Progenitor cell of endocrine pancreas (in vitro differentiated cells): Measurements from ENCODE around the gene PEX11A. TPM values are rescaled to one million over a fixed set of nuclear protein-coding genes. Genes with fewer than 3 reads are reported as not detected.

Experiments
- DNase-seq: peaks from one replicate; pipeline ENCODE4 v3.0.0; 2021; ENCODE audit warnings: low spot score; ENCODE audit not compliant: unreplicated experiment
- H3K27ac Mint-ChIP-seq: 2 replicates; pipeline ENCODE4 v1.8.0; 2021; ENCODE audit warnings: mild to moderate bottlenecking, moderate library complexity, mixed read lengths
- H3K27me3 Mint-ChIP-seq: 2 replicates; pipeline ENCODE4 v1.8.0; 2021; ENCODE audit warnings: mixed read lengths
- H3K36me3 Mint-ChIP-seq: 2 replicates; pipeline ENCODE4 v1.8.0; 2022; ENCODE audit warnings: mixed read lengths; ENCODE audit not compliant: insufficient read depth
- H3K4me1 Mint-ChIP-seq: 2 replicates; pipeline ENCODE4 v1.8.0; 2021; ENCODE audit warnings: low read depth, mixed read lengths
- H3K4me3 Mint-ChIP-seq: 2 replicates; pipeline ENCODE4 v1.8.0; 2021; ENCODE audit warnings: low read depth, mild to moderate bottlenecking, moderate library complexity, mixed read lengths
- H3K9me3 Mint-ChIP-seq: 2 replicates; pipeline ENCODE4 v1.8.0; 2021; ENCODE audit warnings: low read depth, mixed read lengths
- CTCF ChIP-seq: fragments of 200-600 bp; sonication (generic); IDR thresholded peaks from one replicate; pipeline ENCODE4 v1.5.0; 2021; ENCODE audit warnings: antibody characterized with exemption, mild to moderate bottlenecking; ENCODE audit not compliant: unreplicated experiment
- total RNA-seq: library from RNA; stranded (reverse); gene quantifications from 2 replicates; pipeline ENCODE4 v1.2.1, GENCODE V29; 2021

Gene PEX11A
- total RNA-seq, 1 donor from 2014 or later = 4.8 TPM

- peaks cover 6% of the 10 kb centered on the region for H3K4me1 Mint-ChIP-seq
- DNase-seq = no peak
- no peak for TF ChIP-seq CTCF
- no peaks in the 10 kb centered on the region for H3K9me3 Mint-ChIP-seq
- H3K27ac Mint-ChIP-seq = no peak overlapping the region
- peaks cover 3% of the 10 kb centered on the region for H3K36me3 Mint-ChIP-seq
- H3K4me3 Mint-ChIP-seq = peak overlapping the region; percentile 80
- H3K27me3 Mint-ChIP-seq = peaks cover 13% of the 10 kb centered on the region
Observed at GRCh38 chr15:89656116-89656815, 34.3 kb downstream of the PEX11A start.

GRCh38 chr15:89654847-89655805, 35.4 kb downstream of the PEX11A start, which contains the start of gene KIF7:
Gene KIF7 (minus strand): TSS chr15:89655467. CDS start chr15:89652930, 2,537 bp downstream.
- Mint-ChIP-seq H3K9me3 (no peaks in the 10 kb centered on the region), H3K4me1 (peaks cover 6% of the 10 kb centered on the region), H3K4me3 (peak within 1 kb of the TSS; percentile 80), H3K27me3 (peaks cover 6% of the 10 kb centered on the region), H3K27ac (peak within 1 kb of the TSS; percentile 65), H3K36me3 (peaks cover 3% of the 10 kb centered on the region)
- peak; percentile 54 for DNase-seq
- TF ChIP-seq CTCF = no peak

GRCh38 chr15:89654301-89654761, 36.2 kb downstream of the PEX11A start:
- DNase-seq = no peak

GRCh38 chr15:89653578-89653977, 37.0 kb downstream of the PEX11A start:
- H3K9me3 Mint-ChIP-seq = no peaks in the 10 kb centered on the region
- no peak for DNase-seq
- H3K27ac Mint-ChIP-seq = no peak overlapping the region
- H3K4me3 Mint-ChIP-seq = peak overlapping the region; percentile 38
- H3K27me3 Mint-ChIP-seq = peaks cover 3% of the 10 kb centered on the region
- H3K4me1 Mint-ChIP-seq = peaks cover 6% of the 10 kb centered on the region
- H3K36me3 Mint-ChIP-seq = peaks cover 6% of the 10 kb centered on the region
- TF ChIP-seq CTCF = no peak

More at GRCh38 chr15:89654301-89654761, 36.2 kb downstream of the PEX11A start:
- Mint-ChIP-seq H3K36me3 (peaks cover 6% of the 10 kb centered on the region), H3K4me1 (peaks cover 6% of the 10 kb centered on the region), H3K9me3 (no peaks in the 10 kb centered on the region), H3K27ac (peak overlapping the region; percentile 65), H3K27me3 (peaks cover 5% of the 10 kb centered on the region), H3K4me3 (peak overlapping the region; percentile 80)
- no peak for TF ChIP-seq CTCF

GRCh38 chr15:89652666-89653065, 37.9 kb downstream of the PEX11A start:
- no peak for TF ChIP-seq CTCF
- Mint-ChIP-seq H3K4me3 (no peak overlapping the region), H3K27me3 (peaks cover 3% of the 10 kb centered on the region), H3K27ac (no peak overlapping the region), H3K36me3 (peaks cover 6% of the 10 kb centered on the region), H3K9me3 (no peaks in the 10 kb centered on the region), H3K4me1 (peaks cover 6% of the 10 kb centered on the region)
- no peak for DNase-seq
